ENCODE results near the gene MYPN.

DNA sequence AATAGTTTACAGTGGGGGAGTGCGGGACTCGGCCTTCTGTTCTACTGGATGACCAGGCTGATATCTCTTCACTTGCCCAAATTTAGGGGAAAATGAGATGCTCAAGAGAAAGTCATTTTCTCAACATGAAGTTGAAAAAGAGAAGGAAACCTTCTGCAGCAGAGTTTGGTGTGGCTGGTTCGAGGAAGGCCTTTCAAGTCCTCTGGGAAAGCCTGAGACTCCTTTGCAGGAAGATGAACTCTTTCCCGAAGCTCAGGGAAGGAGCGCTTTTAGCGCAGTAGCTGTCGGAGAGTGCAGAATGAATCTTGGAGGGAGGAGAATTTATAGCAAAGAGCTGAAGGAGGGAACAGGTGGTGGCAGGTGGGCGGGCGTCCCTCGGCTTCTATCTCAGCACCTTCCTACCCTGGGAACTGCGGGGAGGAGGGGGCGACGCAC lies 122.5 kb downstream of the MYPN start, which contains the start of gene ATOH7:
- TF ChIP-seq CTCF (IDR thresholded peaks at IDR 0.05; ENCODE audit: low read length) (no peak), EZH2 (IDR thresholded peaks at IDR 0.05; ENCODE audit: borderline replicate concordance, low read length) (no peak)

Data from OCI-LY1 (cell line).